HEK293T (cell line): ENCODE results near the gene OR2T11.

Source experiments
- ARNT ChIP-seq: fragments of 450-650 bp; IDR thresholded peaks from 2 replicates; pipeline ENCODE4 v1.6.1; 2017; ENCODE audit warnings: mild to moderate bottlenecking
- FOXA1 ChIP-seq: fragments of 450-650 bp; IDR thresholded peaks from 2 replicates; pipeline ENCODE4 v1.6.1; 2016; ENCODE audit warnings: mild to moderate bottlenecking
- FOXK2 ChIP-seq: fragments of 450-650 bp; IDR thresholded peaks from 2 replicates; pipeline ENCODE4 v1.6.1; 2016; ENCODE audit warnings: mild to moderate bottlenecking
- FOXM1 ChIP-seq: fragments of 450-650 bp; IDR thresholded peaks from 2 replicates; pipeline ENCODE4 v1.6.1; 2017; ENCODE audit warnings: mild to moderate bottlenecking, borderline replicate concordance
- NFRKB ChIP-seq: fragments of 450-650 bp; IDR thresholded peaks from 2 replicates; pipeline ENCODE4 v1.6.1; 2016; ENCODE audit warnings: mild to moderate bottlenecking, moderate library complexity

- TF ChIP-seq ARNT, result no peak
- TF ChIP-seq NFRKB, result no peak
- TF ChIP-seq FOXM1, result no peak
- no peak for TF ChIP-seq FOXK2
- TF ChIP-seq FOXA1, result no peak
Measured at GRCh38 chr1:248599396-248599795, 35.5 kb downstream of the OR2T11 start.
